Measurements from ENCODE around the gene SMIM10.
A peak's percentile ranks its signal among the peaks of the same experiment; 100 is the strongest.
"Not testable (repeated sequence)": the region's sequence is repeated elsewhere in the genome, so short reads cannot be mapped to it uniquely, and the experiment has no call there.

The SMIM10 gene

GRCh38 chrX:135010921-135011320 lies 20.1 kb downstream of the SMIM10 start:
- no peak for DNase-seq (ENCODE audit: low read depth)

- DNase-seq (ENCODE audit: low read depth) = no peak
These were observed 24.9 kb downstream of the SMIM10 start for GRCh38 chrX:135015523-135016245.

GRCh38 chrX:135019890-135020289 lies 29.1 kb downstream of the SMIM10 start:
- not testable (repeated sequence) for DNase-seq (ENCODE audit: low read depth)

GRCh38 chrX:135023791-135024190 lies 33.0 kb downstream of the SMIM10 start:
- DNase-seq (ENCODE audit: low read depth) = not testable (repeated sequence)

GRCh38 chrX:135024526-135024925 lies 33.7 kb downstream of the SMIM10 start:
- DNase-seq (ENCODE audit: low read depth) = no peak

- not testable (repeated sequence) for DNase-seq (ENCODE audit: low read depth)
These were observed 39.6 kb downstream of the SMIM10 start for GRCh38 chrX:135030207-135030963.

- DNase-seq (ENCODE audit: low read depth) = peak; percentile 14
These were observed 50.6 kb downstream of the SMIM10 start for GRCh38 chrX:135041149-135042123.

Data from EH (cell line).